ENCODE results near the gene BICRAL.

DNA sequence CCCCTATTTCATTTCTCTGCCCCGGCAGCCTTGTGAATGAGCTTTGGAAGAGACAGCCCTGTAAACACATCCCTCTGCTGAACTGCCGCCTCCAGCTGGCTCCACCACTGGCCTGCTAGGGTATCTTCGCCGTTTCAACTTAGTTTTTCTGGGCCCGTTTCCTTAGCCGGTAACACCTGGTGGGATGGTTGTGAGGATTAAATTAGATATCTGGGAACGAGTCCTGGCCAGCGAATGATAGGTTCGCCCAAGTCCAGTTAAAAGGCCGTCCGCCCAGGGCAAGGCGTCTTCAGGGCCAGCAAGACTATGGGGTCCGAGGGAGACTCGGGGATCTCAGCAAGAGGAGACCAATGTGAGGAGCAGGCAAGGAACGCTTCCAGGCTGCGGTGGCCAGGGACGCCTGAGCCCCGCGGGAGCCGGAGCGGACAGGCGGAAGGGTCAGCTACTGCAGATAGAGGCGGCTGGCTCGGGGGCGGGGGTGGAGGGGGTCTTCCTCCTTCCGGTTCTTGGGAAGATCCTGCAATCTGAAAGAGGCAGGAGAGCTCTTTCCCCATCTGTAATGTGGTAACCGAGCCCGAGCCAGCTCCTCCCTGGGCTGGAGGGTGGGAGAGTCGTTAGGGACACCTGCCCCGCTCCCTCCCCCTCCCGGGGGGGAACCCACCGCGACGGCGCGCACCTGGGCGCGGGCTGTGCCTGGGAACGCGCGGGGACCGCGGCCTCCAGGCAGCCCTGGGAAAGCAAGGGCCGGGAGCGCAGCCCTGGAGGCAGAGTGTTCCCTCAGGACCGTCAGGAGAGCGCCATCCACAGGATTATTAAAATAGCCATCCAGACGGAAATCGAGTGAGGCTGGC is 129.5 kb downstream of the BICRAL start:
- TF ChIP-seq, protein P1, sequence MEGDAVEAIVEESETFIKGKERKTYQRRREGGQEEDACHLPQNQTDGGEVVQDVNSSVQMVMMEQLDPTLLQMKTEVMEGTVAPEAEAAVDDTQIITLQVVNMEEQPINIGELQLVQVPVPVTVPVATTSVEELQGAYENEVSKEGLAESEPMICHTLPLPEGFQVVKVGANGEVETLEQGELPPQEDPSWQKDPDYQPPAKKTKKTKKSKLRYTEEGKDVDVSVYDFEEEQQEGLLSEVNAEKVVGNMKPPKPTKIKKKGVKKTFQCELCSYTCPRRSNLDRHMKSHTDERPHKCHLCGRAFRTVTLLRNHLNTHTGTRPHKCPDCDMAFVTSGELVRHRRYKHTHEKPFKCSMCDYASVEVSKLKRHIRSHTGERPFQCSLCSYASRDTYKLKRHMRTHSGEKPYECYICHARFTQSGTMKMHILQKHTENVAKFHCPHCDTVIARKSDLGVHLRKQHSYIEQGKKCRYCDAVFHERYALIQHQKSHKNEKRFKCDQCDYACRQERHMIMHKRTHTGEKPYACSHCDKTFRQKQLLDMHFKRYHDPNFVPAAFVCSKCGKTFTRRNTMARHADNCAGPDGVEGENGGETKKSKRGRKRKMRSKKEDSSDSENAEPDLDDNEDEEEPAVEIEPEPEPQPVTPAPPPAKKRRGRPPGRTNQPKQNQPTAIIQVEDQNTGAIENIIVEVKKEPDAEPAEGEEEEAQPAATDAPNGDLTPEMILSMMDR (IDR thresholded peaks at IDR 0.05), result no peak
- TF ChIP-seq, protein P2, sequence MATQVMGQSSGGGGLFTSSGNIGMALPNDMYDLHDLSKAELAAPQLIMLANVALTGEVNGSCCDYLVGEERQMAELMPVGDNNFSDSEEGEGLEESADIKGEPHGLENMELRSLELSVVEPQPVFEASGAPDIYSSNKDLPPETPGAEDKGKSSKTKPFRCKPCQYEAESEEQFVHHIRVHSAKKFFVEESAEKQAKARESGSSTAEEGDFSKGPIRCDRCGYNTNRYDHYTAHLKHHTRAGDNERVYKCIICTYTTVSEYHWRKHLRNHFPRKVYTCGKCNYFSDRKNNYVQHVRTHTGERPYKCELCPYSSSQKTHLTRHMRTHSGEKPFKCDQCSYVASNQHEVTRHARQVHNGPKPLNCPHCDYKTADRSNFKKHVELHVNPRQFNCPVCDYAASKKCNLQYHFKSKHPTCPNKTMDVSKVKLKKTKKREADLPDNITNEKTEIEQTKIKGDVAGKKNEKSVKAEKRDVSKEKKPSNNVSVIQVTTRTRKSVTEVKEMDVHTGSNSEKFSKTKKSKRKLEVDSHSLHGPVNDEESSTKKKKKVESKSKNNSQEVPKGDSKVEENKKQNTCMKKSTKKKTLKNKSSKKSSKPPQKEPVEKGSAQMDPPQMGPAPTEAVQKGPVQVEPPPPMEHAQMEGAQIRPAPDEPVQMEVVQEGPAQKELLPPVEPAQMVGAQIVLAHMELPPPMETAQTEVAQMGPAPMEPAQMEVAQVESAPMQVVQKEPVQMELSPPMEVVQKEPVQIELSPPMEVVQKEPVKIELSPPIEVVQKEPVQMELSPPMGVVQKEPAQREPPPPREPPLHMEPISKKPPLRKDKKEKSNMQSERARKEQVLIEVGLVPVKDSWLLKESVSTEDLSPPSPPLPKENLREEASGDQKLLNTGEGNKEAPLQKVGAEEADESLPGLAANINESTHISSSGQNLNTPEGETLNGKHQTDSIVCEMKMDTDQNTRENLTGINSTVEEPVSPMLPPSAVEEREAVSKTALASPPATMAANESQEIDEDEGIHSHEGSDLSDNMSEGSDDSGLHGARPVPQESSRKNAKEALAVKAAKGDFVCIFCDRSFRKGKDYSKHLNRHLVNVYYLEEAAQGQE (IDR thresholded peaks at IDR 0.05; ENCODE audit: low read depth, low read length), result no peak
- TF ChIP-seq JUND (IDR thresholded peaks at IDR 0.05) (no peak), NRF1 (IDR thresholded peaks at IDR 0.05; ENCODE audit: low read depth, low read length) (no peak), MXI1 (IDR thresholded peaks at IDR 0.05; ENCODE audit: low read depth, low read length) (no peak)
